Esophagus squamous epithelium (tissue), 5 donors: ENCODE results near the gene CASP12. TPM values are rescaled to one million over a fixed set of nuclear protein-coding genes. Genes with fewer than 3 reads are reported as not detected.

Experiments used
- DNase-seq: peaks from one replicate; lab custom pipeline; 2025; lab: John Stamatoyannopoulos, UW
- H3K27ac ChIP-seq, 4 donors: fragments of 200-600 bp; sonication (generic); one replicate each; pipeline ENCODE4 v1.5.1; 2016 to 2019; ENCODE audit warnings: mild to moderate bottlenecking in 1 of 4
- H3K27me3 ChIP-seq, 4 donors: fragments of 200-600 bp; sonication (generic); 1 replicate in 3 of 4; 2 replicates in 1 of 4; pipeline versions ENCODE4 v1.5.1 to v1.6.0; 2017 to 2021; ENCODE audit warnings: antibody characterized with exemption in 1 of 4
- H3K36me3 ChIP-seq, 3 donors: fragments of 200-600 bp; sonication (generic); one replicate each; pipeline ENCODE4 v1.5.1; 2016 to 2019
- H3K4me1 ChIP-seq, 3 donors: fragments of 200-600 bp; sonication (generic); one replicate each; pipeline ENCODE4 v1.5.1; 2017 to 2019
- H3K4me3 ChIP-seq, 4 donors: fragments of 200-600 bp; sonication (generic); 1 replicate in 3 of 4; 2 replicates in 1 of 4; pipeline ENCODE4 v1.5.1; 2016 to 2019; ENCODE audit warnings: mild to moderate bottlenecking in 2 of 4, moderate library complexity in 1 of 4
- H3K9me3 ChIP-seq, 3 donors: fragments of 200-600 bp; sonication (generic); one replicate each; pipeline ENCODE4 v1.5.1; 2016 to 2019
- POLR2A ChIP-seq, 4 donors: fragments of 450-650 bp; IDR thresholded peaks; one replicate each; pipeline ENCODE4 v1.6.1; 2017; ENCODE audit warnings: antibody characterized with exemption in 4 of 4, mild to moderate bottlenecking in 4 of 4, moderate library complexity in 3 of 4
- WGBS, 2 donors: methylation state at CpG; one replicate each; pipeline ENCODE4 v1.1.5; 2018; 5-methylcytosine and 5-hydroxymethylcytosine counted together
- intact Hi-C: fragments of 100-400 bp; cut with DNase I; formaldehyde crosslinking; loops from one replicate; pipeline ENCODE4 v1.15.0; 2022
- total RNA-seq, 4 donors: library from RNA; depleted of rRNA; stranded (reverse); fragments of >200 nt; gene quantifications; one replicate each; pipeline ENCODE4 v1.1.0, GENCODE V29; 2016
- TF ChIP-seq, protein P1 (sequence below), 6 experiments: fragments of 450-650 bp in 4 of 6; fragments of 200-600 bp in 2 of 6; sonication (generic) in 2 of 6; IDR thresholded peaks; one replicate each; pipeline ENCODE4 v1.5.1; 2016 to 2019; ENCODE audit warnings: antibody characterized with exemption in 6 of 6, mild to moderate bottlenecking in 4 of 6, moderate library complexity in 4 of 6
- donor health status: DM: yes; HTN: yes; CAD: no.

Gene CASP12
- total RNA-seq, 4 donors from 2014 or later, result 0.57 to 2.5 TPM; not detected in 2

DNA sequence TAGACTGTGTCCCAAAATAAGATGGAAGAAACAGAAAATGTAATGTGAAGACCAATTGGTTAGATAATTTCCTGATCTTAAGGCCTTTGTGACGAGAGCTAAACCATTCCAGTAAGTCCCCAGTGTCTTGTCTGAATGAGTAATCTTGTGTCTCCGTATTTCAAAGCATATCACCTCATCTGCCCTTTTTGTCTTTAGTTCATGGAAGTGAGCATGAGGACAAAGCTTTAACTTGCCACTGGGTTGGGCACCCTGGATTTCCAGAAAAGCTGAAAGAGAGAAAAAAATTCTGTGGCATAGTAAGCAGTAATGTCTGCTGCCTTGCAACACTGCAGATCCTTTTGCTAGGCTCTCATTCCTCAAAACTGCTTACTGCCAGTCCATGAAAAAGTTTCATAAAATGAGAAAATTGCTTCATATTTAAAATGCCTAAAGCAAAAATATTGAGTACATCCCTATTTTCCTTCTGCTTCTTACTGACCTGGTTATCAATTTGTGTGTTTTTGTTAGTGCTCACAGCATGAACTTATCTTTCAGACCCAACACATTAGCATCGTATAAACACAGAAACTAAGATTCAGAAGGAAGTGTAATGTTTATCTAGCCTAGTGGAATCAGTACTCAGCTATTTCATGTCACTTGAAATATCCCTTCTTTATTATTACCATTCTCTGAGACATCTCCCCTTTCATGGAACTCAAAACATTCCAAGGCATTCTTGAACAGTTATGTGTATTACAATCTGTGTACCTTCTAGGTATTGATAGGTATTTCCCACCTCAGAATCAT lies 5.3 kb downstream of the CASP12 start:
- 54 to 63% methylated on average over 3 of the region's 3 CpGs for WGBS, 2 donors
- TF ChIP-seq, protein P1, sequence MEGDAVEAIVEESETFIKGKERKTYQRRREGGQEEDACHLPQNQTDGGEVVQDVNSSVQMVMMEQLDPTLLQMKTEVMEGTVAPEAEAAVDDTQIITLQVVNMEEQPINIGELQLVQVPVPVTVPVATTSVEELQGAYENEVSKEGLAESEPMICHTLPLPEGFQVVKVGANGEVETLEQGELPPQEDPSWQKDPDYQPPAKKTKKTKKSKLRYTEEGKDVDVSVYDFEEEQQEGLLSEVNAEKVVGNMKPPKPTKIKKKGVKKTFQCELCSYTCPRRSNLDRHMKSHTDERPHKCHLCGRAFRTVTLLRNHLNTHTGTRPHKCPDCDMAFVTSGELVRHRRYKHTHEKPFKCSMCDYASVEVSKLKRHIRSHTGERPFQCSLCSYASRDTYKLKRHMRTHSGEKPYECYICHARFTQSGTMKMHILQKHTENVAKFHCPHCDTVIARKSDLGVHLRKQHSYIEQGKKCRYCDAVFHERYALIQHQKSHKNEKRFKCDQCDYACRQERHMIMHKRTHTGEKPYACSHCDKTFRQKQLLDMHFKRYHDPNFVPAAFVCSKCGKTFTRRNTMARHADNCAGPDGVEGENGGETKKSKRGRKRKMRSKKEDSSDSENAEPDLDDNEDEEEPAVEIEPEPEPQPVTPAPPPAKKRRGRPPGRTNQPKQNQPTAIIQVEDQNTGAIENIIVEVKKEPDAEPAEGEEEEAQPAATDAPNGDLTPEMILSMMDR (IDR thresholded peaks at IDR 0.05), result no peak
- Histone ChIP-seq H3K27ac (peak overlapping the region in 1 of 4 donors; percentile 3), H3K36me3 (no peaks in the 10 kb centered on the region), H3K27me3 (no peaks in the 10 kb centered on the region), H3K4me1 (peaks cover 0 to 17% (median 0%) of the 10 kb centered on the region in 3 donors), H3K4me3 (no peak overlapping the region), H3K9me3 (no peaks in the 10 kb centered on the region)
- intact Hi-C loops, result no loop called here
- DNase-seq, result no peak

DNA sequence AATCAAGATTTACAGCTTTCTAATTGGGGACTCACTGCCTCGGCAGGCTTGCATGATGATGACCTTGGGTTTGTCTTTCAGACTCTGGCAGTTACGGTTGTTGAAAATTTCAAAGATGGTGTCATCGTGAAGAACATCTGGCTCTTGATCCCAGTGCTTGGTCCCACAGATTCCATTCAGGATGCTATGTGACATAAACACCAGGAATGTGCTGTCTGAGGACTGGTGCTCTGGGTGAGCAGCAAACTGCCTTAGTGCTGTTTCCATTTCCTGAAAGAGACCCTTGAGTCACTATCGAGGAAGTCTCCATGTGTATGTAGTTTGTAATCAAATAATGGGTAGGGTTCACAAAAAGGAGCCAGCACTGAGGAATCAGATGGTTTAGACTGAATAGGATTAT lies 7.1 kb downstream of the CASP12 start:
- Histone ChIP-seq H3K4me3 (no peak overlapping the region), H3K9me3 (no peaks in the 10 kb centered on the region), H3K27me3 (no peaks in the 10 kb centered on the region), H3K4me1 (peaks cover 0 to 17% (median 0%) of the 10 kb centered on the region in 3 donors), H3K27ac (no peak overlapping the region), H3K36me3 (no peaks in the 10 kb centered on the region)
- intact Hi-C loops, result no loop called here
- TF ChIP-seq POLR2A (IDR thresholded peaks at IDR 0.05), result no peak
- WGBS, 2 donors, result 73 to 84% methylated on average over 4 of the region's 4 CpGs
- DNase-seq, result no peak

DNA sequence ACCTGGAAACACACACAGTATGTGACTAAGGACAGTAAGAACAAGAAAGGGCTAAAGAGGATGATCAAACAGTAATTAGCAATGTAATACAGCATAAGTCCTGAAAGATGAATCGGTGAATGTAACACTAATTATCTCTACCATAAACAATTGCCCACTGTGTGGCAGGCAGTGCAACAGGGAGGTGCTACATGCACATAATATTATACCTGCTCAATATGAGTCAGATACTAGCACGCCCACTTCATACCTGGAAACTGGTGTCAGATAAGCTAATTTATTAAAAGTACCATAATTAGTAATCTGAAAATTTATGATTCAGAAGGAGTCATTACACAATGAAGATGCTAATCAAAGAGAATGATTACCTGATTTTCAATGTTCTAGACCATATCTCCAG lies 14.9 kb downstream of the CASP12 start:
- TF ChIP-seq POLR2A (IDR thresholded peaks at IDR 0.05), result no peak
- TF ChIP-seq, protein P1 (IDR thresholded peaks at IDR 0.05), result no peak
- Histone ChIP-seq H3K4me1 (no peaks in the 10 kb centered on the region), H3K9me3 (no peaks in the 10 kb centered on the region), H3K36me3 (no peaks in the 10 kb centered on the region), H3K27ac (no peak overlapping the region), H3K27me3 (no peaks in the 10 kb centered on the region), H3K4me3 (no peak overlapping the region)
- intact Hi-C loops, result no loop called here
- DNase-seq, result no peak
- 72 to 83% methylated on average over 2 of the region's 2 CpGs for WGBS, 2 donors

DNA sequence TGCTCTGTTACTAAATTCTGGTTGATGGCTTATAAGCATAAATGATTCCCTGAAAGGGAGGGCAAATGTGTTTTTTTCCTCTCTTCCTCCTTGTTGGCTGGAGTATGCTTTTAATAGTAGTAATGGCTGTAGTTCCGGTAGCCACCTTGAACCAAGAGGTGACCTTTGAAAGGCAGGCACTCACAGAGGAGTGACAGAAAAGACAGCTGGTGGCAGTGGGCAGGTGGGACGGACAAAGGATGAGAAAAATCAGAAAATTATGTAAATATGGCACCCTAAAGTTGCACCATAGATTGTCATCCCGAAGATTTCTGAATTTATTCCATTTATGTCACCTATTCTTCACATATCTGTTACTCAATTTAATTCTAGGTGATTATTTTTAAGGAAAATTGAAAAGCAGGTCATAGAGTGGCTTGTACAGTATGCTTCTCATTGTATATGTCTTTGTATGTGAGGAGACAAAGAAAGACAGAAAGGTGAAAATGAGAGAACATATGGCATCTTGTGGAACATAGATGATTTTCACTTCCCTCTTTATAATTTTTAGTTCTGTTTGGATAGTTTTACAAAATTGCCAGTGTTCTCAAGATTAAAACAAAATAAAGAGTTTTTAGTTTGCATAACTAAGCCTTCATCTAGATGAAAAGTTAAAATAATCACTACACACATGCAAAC lies 17.0 kb downstream of the CASP12 start:
- no peaks in the 10 kb centered on the region for H3K36me3 ChIP-seq
- no peak for TF ChIP-seq POLR2A (IDR thresholded peaks at IDR 0.05)
- TF ChIP-seq, protein P1 (IDR thresholded peaks at IDR 0.05), result no peak
- no peak overlapping the region for H3K27ac ChIP-seq
- no peak for DNase-seq
- no peaks in the 10 kb centered on the region for H3K4me1 ChIP-seq
- intact Hi-C loops, result no loop called here
- H3K9me3 ChIP-seq, result no peaks in the 10 kb centered on the region
- no peaks in the 10 kb centered on the region for H3K27me3 ChIP-seq
- WGBS, 2 donors, result 84 to 87% methylated on average over 3 of the region's 3 CpGs
- H3K4me3 ChIP-seq, result no peak overlapping the region

DNA sequence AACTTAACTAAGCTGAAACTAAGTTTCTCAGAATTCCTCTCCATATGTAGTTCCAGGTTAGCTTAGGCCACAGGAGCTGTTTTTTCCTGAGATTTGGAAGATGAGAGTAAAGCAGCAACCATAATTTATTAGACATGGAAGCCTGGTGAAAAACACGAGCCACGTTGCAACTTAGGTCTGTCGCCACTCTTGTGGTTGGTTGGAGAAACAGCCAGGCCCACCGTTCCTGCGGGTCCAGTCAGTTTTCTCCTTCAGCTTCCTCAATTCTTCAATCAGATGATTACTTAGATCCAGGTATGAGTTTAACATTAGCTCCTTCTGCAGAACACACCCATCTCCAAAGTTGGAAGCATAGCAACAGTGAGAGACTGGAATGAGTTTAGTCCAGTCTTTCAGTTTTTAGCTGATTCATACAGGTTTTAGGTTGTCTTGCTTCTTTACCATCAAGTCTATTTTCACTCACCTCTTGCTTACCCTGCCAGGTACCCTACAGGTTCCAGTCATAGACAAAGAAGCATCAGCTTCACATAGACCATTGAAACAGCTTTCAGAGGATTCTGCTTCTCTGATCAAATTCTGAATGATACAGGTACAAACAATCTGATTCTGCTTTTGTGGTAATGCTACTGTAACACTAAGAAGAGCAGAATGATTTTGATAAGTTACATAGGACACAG lies 18.6 kb downstream of the CASP12 start:
- Histone ChIP-seq H3K9me3 (no peaks in the 10 kb centered on the region), H3K4me1 (no peaks in the 10 kb centered on the region), H3K27me3 (no peaks in the 10 kb centered on the region), H3K27ac (no peak overlapping the region), H3K36me3 (no peaks in the 10 kb centered on the region), H3K4me3 (no peak overlapping the region)
- DNase-seq, result no peak
- WGBS, 2 donors, result 93 to 94% methylated on average over 5 of the region's 5 CpGs
- intact Hi-C loops, result no loop called here
- TF ChIP-seq, protein P1 (IDR thresholded peaks at IDR 0.05), result no peak
- TF ChIP-seq POLR2A (IDR thresholded peaks at IDR 0.05), result no peak
